ENCODE data around the gene IRS2.

GRCh38 chr13:109833940-109834339 lies 47.6 kb upstream of the IRS2 start:
- TF ChIP-seq EZH2 (IDR thresholded peaks at IDR 0.05; ENCODE audit: insufficient read depth, poor library complexity, severe bottlenecking) (no peak), EZH2phosphoT487 (IDR thresholded peaks at IDR 0.05; ENCODE audit: insufficient read depth, low read depth) (no peak)
